Measurements from ENCODE around the gene PPP4R4. TPM values are rescaled to one million over a fixed set of nuclear protein-coding genes. Genes with fewer than 3 reads are reported as not detected.

The PPP4R4 gene
- polyA plus RNA-seq (4.8 and 5.9 TPM in 2 replicates), polyA minus RNA-seq (7.8 and 10.3 TPM in 2 replicates)

DNA sequence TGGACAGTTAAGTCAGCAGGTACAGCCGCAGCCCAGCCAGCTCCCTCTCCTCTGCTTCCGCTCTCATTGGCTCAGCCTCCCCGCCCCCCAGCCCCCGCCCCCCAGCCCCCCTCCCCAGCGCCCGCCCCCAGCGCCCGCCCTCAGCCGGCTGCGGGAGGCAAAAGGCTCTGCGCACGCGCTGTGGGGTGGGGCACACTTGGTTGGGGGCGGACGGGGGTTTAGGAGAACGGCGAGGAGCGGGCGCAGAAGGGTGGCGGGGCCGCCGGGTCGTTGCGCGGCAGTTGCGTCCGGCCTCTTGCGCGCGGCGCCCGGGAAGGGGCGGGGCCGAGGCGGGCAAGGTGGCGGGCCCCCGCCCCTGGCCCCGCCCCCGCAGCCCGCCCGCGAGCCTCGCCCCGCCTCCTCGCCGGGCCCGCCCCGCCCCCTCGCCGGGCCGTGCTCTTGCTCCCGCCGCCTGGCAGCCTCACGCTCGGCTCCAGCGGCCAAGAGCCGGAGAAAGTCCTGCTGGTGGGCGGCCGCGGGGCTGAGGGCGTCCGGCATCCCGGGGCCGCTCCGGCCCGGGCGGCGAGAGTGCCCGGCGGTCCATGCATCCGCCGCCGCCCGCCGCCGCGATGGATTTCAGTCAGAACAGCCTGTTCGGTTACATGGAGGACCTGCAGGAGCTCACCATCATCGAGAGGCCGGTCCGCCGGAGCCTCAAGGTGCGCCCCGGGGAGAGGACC, at the start of gene PPP4R4:
Gene PPP4R4 (plus strand): TSS at position 438 of the 719 bp plus-strand sequence. CDS start 144 bp downstream, at position 582.
- Histone ChIP-seq H2AFZ (ENCODE audit: low read depth, low read length) (peak within 1 kb of the TSS; percentile 77), H3K4me3 (ENCODE audit: low read length) (peak within 1 kb of the TSS; percentile 77), H3K9ac (ENCODE audit: low read length) (peak within 1 kb of the TSS; percentile 59), H3K9me3 (ENCODE audit: low read length) (no peaks in the 10 kb centered on the region), H3K27me3 (ENCODE audit: insufficient read depth, low read depth, low read length) (peaks cover 30% of the 10 kb centered on the region), H3K36me3 (ENCODE audit: insufficient read depth, low read length) (no peaks in the 10 kb centered on the region), H4K20me1 (ENCODE audit: insufficient read depth) (no peaks in the 10 kb centered on the region), H3K27ac (ENCODE audit: low read length) (no peak within 1 kb of the TSS), H3K4me2 (ENCODE audit: low read length) (peak within 1 kb of the TSS; percentile 71), H3K79me2 (replicated peaks; ENCODE audit: insufficient read depth, low read length) (no peaks in the 10 kb centered on the region), H3K9me2 (ENCODE audit: insufficient read depth, low read length) (no peaks in the 10 kb centered on the region), H3F3A (ENCODE audit: insufficient read depth, low read length, poor library complexity, severe bottlenecking) (no peaks in the 10 kb centered on the region)
- TF ChIP-seq EZH2 (IDR thresholded peaks at IDR 0.05; ENCODE audit: borderline replicate concordance, insufficient read depth, low read length, poor library complexity, severe bottlenecking) (no peak), MXI1 (conservative IDR thresholded peaks at IDR 0.05; ENCODE audit: poor library complexity, severe bottlenecking) (peak; percentile 36), RAD21 (conservative IDR thresholded peaks at IDR 0.05) (peak; percentile 31), POLR2AphosphoS5 (IDR thresholded peaks at IDR 0.05) (peak; percentile 12), CTCF (IDR thresholded peaks at IDR 0.05; ENCODE audit: poor library complexity, severe bottlenecking) (no peak)

- no peaks in the 10 kb centered on the region for H4K20me1 ChIP-seq (ENCODE audit: insufficient read depth)
- no peak overlapping the region for H3K4me3 ChIP-seq (ENCODE audit: low read length)
- H3K9me3 ChIP-seq (ENCODE audit: low read length), result no peaks in the 10 kb centered on the region
- TF ChIP-seq EP300 (conservative IDR thresholded peaks at IDR 0.05; ENCODE audit: poor library complexity, severe bottlenecking) (no peak), SMC3 (conservative IDR thresholded peaks at IDR 0.05; ENCODE audit: poor library complexity) (no peak), EZH2 (IDR thresholded peaks at IDR 0.05; ENCODE audit: borderline replicate concordance, insufficient read depth, low read length, poor library complexity, severe bottlenecking) (no peak), CTCF (IDR thresholded peaks at IDR 0.05; ENCODE audit: poor library complexity, severe bottlenecking) (no peak), RAD21 (conservative IDR thresholded peaks at IDR 0.05) (no peak), MXI1 (conservative IDR thresholded peaks at IDR 0.05; ENCODE audit: poor library complexity, severe bottlenecking) (no peak), TAF1 (IDR thresholded peaks at IDR 0.05; ENCODE audit: low read depth) (no peak), POLR2AphosphoS5 (IDR thresholded peaks at IDR 0.05) (no peak)
- TF ChIP-seq, protein P1, sequence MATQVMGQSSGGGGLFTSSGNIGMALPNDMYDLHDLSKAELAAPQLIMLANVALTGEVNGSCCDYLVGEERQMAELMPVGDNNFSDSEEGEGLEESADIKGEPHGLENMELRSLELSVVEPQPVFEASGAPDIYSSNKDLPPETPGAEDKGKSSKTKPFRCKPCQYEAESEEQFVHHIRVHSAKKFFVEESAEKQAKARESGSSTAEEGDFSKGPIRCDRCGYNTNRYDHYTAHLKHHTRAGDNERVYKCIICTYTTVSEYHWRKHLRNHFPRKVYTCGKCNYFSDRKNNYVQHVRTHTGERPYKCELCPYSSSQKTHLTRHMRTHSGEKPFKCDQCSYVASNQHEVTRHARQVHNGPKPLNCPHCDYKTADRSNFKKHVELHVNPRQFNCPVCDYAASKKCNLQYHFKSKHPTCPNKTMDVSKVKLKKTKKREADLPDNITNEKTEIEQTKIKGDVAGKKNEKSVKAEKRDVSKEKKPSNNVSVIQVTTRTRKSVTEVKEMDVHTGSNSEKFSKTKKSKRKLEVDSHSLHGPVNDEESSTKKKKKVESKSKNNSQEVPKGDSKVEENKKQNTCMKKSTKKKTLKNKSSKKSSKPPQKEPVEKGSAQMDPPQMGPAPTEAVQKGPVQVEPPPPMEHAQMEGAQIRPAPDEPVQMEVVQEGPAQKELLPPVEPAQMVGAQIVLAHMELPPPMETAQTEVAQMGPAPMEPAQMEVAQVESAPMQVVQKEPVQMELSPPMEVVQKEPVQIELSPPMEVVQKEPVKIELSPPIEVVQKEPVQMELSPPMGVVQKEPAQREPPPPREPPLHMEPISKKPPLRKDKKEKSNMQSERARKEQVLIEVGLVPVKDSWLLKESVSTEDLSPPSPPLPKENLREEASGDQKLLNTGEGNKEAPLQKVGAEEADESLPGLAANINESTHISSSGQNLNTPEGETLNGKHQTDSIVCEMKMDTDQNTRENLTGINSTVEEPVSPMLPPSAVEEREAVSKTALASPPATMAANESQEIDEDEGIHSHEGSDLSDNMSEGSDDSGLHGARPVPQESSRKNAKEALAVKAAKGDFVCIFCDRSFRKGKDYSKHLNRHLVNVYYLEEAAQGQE (IDR thresholded peaks at IDR 0.05; ENCODE audit: borderline replicate concordance), result no peak
- H3K79me2 ChIP-seq (replicated peaks; ENCODE audit: insufficient read depth, low read length), result no peaks in the 10 kb centered on the region
- no peak overlapping the region for H3K27ac ChIP-seq (ENCODE audit: low read length)
- no peaks in the 10 kb centered on the region for H3F3A ChIP-seq (ENCODE audit: insufficient read depth, low read length, poor library complexity, severe bottlenecking)
- H2AFZ ChIP-seq (ENCODE audit: low read depth, low read length), result no peak overlapping the region
- no peaks in the 10 kb centered on the region for H3K9me2 ChIP-seq (ENCODE audit: insufficient read depth, low read length)
- H3K4me2 ChIP-seq (ENCODE audit: low read length), result no peak overlapping the region
- no peaks in the 10 kb centered on the region for H3K36me3 ChIP-seq (ENCODE audit: insufficient read depth, low read length)
- no peak overlapping the region for H3K9ac ChIP-seq (ENCODE audit: low read length)
- H3K27me3 ChIP-seq (ENCODE audit: insufficient read depth, low read depth, low read length), result no peaks in the 10 kb centered on the region
Measured at GRCh38 chr14:94124582-94125377, 49.3 kb upstream of the PPP4R4 start.
